Right ventricle myocardium inferior (tissue), 1 donor: ENCODE data around the gene COL23A1. TPM values are rescaled to one million over a fixed set of nuclear protein-coding genes. Genes with fewer than 3 reads are reported as not detected.
"Not testable (repeated sequence)": the region's sequence is repeated elsewhere in the genome, so short reads cannot be mapped to it uniquely, and the experiment has no call there.

Experiments
- ATAC-seq: fragments of 200-7000 bp; cut with Tn5 transposase; one replicate; pipeline ENCODE4 v1.9.1; 2020; ENCODE audit warnings: mild to moderate bottlenecking, moderate library complexity
- DNase-seq: peaks from one replicate; pipeline ENCODE4 v3.0.0; 2021; ENCODE audit errors: missing footprints
- intact Hi-C: fragments of 100-400 bp; cut with DNase I; formaldehyde crosslinking; loops from one replicate; pipeline ENCODE4 v1.11.0; 2022
- total RNA-seq: library from RNA; stranded (reverse); fragmentation: NEBNext Ultra II Directional; extraction: Animal tissue kit (Norgen Biotek cat#: 25700); gene quantifications from one replicate; pipeline ENCODE4 v1.2.1, GENCODE V29; 2021
- donor health status: DM: no; HTN: yes; CAD: no; lungs with severe emphysema.

The COL23A1 gene
- total RNA-seq, 1 donor from 2014 or later: 22.5 TPM

DNA sequence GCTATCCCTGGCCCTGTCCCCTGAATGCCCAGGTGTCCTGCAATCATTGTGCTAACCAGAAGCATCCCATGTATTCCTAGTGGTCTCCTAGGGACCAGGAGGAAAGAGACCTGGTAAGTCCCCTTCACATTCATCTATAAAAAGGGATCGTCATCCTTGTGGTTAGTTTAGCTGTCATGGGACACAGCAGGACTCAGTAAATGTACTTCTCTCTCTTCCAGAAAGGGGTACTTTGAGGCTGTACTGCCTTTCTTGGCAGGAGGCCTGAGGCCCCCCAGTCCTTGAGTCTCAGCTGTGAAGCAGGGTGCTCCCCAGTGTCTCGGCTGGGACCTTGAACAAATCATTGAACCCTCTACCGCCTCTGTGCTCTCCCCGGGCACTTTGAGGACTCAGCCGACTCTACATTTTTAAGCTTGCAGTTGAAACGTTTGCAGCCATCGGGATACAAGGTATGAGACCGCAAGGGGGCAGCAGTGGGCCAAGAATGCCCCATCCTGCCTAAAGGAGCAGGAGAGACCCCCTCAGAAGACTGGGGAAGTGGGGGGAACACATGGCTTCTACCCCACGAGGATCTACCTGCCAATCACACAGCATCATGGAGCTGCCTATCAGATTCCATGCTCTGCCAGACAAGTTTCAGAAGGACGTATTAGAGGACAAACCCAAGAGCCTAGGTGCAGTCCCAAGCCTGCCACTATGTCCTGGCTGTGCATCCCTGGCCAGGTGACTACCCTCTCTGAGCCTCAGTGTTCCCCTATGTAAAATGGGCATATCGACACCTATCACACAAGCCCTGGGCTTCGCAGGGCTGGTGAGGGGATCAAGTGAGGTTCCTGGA, 355.2 kb downstream of the COL23A1 start:
- DNase-seq (peak; percentile 87), ATAC-seq (no peak)
- intact Hi-C loops: no loop called here

DNA sequence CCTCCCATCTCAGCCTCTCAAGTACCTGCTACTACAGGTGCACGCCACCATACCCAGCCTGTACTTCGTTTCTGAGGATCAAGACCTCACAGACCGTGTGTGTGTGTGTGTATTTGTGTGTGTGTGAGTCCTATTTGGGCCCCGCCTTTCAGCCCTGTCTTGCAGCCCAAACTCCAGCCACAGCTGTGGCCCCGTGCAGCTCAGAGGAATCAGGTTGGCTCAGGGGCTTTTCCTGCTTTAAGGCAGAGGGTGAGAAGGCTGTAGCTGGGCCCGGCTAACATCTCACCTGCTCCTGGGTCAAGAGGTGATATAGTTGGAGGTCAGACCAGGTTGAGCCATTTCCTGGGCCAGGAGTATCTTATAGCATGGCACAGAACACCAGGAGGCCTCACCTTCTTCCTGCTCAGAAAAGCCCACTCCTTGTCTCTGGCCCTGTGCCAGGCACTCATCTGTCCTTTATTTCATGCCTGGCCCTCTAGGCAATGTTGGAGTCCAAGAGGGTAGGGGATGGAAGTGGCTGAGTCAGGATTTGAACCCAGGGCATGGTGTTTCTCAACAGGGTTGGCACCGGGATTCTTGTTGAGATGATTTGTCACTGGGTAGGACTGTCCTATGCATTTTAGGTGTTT, 356.0 kb downstream of the COL23A1 start:
- DNase-seq: no peak
- intact Hi-C loops: no loop called here
- no peak for ATAC-seq

DNA sequence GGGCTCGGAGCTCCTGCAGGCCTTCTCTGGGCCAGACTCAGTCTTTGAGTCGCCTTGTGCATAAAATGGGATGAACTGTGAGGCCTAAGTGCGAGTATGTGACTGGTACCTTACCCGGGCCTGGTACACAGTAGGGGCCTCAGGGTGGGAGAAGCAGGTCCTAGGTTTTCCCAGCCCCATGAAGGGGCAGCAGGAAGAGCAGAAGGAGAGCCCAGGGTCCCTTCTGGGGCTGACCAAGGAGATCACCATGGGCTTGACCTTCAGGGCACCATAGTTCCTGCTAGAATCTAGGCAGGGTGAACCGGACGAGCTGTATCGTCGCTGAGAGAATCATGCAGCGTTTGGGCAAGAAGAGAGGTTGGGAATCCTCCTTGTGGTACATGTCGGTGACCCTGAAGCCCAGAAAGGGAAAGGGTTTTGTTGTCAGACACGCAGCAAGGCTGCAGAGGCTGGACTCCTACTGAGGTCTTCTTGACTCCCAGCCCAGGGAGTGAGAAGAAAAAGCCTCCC, 357.2 kb downstream of the COL23A1 start:
- no peak for ATAC-seq
- no peak for DNase-seq

DNA sequence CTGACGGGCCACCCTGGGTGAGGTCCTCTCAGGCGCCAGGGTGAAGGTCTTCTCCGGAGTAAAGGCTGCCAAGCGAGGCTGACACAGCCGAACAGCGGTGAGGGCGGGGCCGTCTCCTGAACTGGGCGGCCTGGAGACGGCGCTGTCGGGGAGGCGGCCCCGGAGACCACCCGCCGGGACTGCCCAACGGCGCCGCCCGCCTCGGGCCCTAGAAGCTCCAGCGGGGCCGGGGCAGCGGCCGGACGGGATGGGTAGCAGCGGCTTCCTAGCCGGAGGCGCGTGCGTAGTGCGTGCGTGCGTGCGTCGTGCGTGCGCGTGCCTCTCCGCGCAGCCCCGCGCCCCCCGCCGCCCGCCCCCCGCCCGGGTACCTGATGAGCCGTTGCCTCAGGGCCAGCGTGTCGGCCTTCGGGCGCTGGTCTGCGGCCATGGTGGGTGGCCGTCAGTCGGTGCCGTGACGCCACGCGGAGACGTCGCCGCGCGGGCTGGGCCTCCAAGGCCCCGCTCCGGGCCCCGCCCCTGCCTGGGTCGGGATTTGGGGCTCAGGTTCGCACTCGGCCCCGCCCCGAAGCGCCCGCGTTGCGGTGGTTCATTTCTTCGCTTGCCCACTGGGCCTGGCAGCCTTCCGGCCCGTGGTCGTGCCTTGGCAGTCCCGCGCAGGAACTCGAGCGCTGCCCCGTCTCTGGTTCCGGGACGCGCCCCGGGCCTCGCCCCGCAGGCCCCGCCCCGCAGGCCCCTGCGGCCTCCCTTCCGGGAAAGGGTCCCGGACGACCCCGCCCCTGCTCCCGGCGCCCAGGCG, 357.9 kb downstream of the COL23A1 start, which contains the start of gene PHYKPL:
TSS of gene PHYKPL (minus strand) at position 679 of the 796 bp plus-strand sequence. CDS start at position 427, 252 bp downstream.
- intact Hi-C loops: no loop called here
- peak; percentile 92 for DNase-seq
- ATAC-seq: peak; percentile 75

More for the DNA sequence above, 357.2 kb downstream of the COL23A1 start:
- intact Hi-C loops: no loop called here

DNA sequence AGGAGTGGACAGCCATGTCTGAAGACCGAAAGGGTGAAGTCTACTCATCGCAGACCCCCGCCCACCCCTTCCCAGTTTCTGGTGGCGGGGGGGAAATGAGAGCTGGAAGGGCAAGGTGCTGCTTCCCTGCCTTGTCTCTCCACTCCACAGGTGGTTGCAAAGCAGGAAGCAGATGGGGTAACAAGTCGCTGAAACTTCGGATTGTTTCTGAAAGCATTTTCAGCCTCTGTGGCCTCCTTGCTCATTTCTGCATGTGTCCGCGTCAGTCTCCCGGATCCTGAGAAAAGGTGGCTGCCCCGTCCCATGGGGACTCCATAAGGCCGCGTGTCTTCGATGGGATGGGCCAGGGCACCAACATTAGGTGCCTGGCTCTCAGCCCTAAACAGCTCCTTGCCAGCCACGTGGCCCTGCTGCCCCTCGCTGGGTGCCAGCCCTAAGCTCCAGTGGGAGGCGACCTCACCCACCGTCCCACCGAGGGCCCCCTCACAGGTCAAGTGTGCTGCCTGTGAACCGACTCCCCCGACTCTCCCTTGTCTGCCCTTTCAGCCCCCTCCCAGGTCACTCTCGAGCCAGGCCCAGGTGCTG, 358.6 kb downstream of the COL23A1 start:
- intact Hi-C loops: no loop called here
- ATAC-seq: no peak
- DNase-seq: no peak

DNA sequence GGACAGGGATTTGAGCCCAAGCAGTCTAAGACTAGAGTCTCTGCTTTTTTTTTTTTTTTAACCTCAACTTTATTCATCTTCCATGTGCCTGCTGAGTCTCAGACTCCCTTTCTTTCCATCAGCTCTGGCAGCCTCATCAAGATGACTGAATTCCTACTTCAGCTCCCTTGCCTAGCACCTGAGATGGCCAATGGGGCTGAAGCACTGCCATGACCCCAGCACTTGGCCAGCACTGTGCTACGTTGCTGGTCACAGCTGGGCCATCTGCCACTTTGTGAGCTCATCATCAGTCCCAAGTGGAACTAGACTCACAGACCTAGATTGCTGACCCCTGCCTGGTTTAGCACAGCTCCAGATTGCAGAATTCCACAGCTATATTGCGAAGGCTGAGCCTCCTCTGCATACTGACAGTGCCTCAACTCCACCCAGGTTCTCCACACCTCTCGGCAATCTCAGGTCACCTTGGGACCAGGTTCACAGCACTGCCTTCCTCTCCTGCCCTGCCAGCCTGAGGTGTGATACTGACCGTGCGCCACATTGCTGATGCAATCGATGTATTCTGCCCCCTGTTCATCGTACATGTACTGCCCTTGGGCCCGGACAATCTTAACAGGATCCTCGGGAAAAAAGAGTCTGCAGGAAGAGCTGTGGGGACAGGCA, 359.2 kb downstream of the COL23A1 start:
- ATAC-seq (no peak), DNase-seq (no peak)
- intact Hi-C loops: no loop called here

DNA sequence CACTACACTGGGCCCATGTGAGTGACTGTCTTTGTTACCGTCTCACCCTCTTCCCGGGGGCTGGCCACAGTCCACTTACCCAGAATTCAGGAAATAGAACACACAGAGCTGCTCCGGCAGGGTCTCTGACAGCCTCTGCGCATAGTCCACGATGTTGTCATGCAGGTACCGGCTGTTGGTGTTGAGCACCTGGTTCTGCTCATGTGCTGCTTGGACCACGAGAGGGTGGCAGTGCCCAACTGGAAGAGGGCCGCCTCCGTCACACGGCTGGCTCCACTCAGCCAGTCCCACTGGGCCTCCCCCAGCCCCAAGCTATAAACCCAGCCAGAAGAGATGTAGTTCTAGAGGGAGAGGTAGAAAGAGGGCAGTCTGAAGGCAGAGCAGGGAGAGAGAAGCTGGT, 360.3 kb downstream of the COL23A1 start:
- ATAC-seq (no peak), DNase-seq (no peak)
- intact Hi-C loops: no loop called here

DNA sequence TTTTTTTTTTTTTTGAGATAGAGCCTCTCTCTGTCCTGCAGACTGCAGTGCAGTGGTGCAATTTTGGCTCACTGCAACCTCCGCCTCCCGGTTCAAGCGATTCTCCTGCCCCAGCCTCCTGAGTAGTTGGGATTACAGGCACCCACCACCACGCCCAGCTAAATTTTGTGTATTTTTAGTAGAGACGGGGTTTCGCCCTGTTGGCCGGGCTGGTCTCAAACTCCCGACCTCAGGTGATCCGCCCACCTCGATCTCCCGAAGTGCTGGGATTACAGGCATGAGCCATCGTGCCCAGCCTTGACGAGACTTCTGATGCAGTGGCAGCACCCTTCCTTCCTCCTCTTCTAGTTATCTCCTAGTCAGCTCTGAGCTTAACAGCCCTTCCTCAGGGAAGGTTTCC, 361.1 kb downstream of the COL23A1 start:
- intact Hi-C loops, DNase-seq, ATAC-seq: not testable (repeated sequence)

DNA sequence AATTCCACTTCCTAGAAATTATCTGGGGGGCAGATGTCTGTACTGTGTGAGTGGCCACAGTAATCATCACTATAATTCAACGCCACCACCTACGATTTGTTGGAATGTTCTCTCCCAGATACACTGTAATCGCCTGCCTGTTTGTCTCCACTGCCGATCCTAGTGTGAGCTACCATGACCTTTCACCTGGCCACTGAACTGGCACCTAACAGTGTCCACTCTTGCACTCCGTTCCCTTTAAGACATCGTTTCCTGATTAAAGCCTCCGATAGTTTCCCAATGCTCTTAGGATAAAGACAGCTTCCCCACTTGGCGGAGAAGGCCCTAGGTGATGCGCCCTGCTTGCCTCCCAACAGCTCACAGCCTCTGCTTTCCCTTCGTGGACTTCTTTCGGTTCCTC, 361.6 kb downstream of the COL23A1 start:
- no peak for DNase-seq

DNA sequence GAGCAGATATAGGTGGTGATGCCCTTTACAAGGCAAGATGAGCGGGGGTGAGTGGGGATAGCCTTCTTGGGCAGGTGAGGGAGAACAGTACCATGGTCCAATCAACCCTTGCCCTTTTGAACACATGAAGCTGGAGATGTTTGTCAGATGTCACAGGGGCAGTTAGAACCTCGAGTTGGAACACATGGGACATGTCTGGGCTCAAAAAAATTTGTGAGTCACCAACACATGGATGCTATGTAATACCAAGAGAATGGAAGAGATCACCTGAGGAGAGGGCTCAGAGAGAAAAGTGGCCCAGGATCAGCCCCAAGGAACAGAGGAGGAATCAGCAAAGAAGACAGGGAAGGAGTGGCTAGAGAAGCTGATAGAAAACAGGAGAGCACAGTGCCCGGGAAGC, 362.3 kb downstream of the COL23A1 start:
- DNase-seq: no peak
- intact Hi-C loops: no loop called here
- no peak for ATAC-seq

More for the DNA sequence above, 361.6 kb downstream of the COL23A1 start:
- ATAC-seq: no peak
- intact Hi-C loops: no loop called here

DNA sequence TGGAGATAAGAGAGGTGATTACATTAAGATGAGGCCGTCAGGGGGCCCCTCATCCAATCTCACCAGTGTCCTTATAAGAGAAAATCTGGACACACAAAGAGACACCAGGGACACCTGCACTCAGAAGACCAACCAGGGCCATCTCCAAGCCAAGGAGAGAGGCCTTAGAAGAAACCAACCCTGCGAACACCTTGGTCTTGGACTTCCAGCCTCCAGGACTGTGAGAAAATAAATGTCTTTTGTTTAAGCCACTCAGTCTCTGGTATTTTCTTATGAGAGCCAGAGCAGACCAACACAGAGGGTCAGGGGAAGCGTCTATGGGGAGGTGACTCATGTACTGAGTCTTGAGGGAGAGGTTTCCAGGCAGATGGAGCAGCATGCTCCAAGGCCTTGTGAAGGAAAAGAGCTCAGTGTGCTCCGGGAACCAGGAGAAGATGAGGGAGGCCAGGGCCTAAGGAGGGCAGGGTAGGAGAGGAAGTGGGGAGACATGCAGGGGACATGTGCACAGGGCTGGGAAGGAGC, 363.0 kb downstream of the COL23A1 start:
- DNase-seq (no peak), ATAC-seq (no peak)
- intact Hi-C loops: no loop called here

DNA sequence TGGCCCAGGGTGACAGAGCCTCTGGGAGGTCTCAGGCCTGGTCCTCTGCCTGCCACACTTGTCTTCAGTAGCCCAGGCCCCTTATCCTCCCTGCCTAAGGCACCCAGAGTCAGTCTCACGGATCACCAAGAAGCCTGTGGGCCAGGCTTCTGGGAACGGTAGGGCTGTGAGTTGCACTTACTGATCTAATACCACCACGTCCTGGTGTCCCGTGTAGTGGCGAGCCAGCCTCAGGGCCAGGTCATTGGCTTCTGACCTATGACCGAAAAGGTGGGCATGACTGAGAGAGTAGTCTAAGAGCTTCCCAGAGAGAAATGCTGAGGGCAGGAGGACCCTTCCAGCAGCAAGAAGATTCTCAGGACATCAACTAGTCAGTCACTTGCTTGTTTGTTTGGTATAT, 365.0 kb downstream of the COL23A1 start:
- DNase-seq (no peak), ATAC-seq (no peak)
- intact Hi-C loops: loop anchor here (2.0 kb wide), 1 partner anchor 18 kb away; no protein-coding TSS in a partner anchor

DNA sequence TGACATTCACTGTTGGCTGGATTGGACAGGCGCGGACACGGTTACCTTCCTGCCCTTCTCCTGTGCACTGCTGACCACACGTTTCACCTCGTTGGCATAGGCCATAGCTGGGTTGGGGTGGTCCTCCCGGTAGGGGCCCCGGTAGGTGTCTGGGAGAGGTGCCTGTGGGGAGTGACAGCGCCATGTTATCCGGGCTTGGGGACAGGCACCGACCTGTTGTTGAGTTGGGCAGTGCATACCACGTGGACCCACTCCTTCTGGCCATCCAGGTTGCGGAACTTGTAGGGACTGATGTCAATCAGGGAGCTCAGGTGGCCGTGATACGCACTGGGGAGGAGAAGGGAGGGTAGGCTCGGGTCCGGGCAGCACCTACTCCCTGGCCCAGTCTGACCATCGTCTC, 365.8 kb downstream of the COL23A1 start:
- DNase-seq (no peak), ATAC-seq (no peak)
- intact Hi-C loops: loop anchor here (2.0 kb wide), 1 partner anchor 18 kb away; no protein-coding TSS in a partner anchor

DNA sequence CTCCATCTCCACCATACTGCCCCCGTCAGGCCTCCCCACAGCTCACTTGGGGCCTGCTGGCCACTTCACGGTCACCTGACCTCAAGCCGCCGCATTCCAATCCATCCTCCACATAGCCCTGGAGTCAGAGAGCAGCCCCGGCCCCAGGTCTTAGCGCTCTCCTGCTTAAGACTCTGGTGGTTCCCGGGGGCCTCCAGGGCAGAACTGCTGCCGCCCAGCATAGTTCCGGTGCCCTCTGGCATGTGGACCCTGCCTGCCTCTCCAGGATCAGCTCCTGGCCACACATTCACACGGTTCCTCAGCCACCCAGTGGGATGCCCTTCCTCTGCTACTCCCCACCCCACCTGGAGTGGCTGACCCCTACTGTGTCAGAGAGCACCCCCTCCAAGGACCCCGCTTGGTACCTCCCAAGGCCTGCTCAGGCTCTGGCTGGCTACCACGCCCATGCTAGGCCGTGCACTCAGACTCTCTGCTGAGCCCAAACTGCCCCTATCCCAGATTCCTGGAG, 366.3 kb downstream of the COL23A1 start:
- no peak for DNase-seq
- no peak for ATAC-seq
- intact Hi-C loops: loop anchor here (2.0 kb wide), 1 partner anchor 17 kb away; no protein-coding TSS in a partner anchor

DNA sequence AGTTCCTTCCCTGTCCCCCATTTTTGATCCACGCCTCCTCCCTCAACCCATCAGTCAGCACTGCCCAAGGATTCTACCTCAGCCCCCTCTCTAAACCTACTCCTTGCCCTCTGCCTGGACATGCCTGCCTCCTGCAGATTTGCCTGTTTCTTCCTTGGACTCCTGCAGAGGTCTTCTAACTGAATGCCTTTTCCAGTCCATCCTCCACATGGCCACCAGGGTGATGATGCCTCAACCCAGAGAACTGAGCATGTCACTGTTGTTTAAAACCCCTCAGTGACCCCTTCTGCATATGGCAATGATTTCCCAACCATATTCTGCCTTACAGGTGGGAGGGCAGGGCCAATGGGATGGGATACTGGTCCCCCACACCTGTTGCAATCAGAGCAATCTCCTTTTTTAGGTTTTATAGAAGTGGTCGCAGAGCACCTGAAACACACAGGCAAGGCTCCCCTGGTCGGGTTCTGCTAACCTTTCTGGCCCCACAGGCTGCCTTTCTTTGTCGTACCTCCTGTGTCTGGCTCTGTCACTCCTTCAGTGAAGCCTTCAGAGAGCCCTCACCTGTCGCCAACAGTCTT, 366.9 kb downstream of the COL23A1 start:
- no peak for DNase-seq
- intact Hi-C loops: no loop called here
- no peak for ATAC-seq

DNA sequence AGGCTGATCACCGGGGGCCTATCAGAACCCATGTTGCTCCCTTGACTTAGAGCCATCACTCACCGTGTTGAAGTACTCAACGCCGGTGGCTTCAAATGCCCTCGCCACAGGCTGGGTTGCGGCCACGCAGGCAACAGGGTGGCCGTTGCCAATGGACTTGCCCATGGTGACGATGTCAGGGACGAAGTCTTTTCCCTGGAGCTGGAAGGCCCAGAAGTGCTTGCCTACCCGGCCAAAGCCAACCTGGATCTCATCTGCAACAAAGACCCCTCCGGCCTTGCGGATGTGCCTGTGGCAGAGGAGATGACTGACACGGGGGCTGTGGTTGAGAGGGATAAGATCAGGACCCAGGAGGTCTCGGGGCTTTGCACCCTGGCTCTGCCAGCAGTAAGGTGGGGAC, 367.9 kb downstream of the COL23A1 start:
- no peak for ATAC-seq
- DNase-seq: no peak
- intact Hi-C loops: no loop called here

DNA sequence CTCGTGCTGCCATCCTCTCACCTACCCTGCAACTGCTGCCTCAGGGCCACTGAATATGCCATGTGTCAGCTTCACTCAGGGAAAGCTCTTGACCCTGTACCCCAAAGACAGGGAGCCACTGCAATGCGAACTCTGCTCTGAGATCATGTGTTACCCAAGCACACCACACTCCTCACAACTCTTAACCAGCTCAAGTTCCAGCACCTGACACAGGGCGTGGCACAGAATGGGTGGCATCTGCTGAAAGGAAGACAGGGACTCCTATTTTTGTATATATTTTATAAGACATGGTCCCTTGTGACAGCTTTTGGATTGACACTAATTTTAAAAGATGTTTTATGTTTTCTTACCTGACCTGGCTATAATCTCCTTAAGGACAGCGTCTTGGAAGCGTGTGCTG, 368.3 kb downstream of the COL23A1 start:
- no peak for DNase-seq
- intact Hi-C loops: no loop called here
- no peak for ATAC-seq
